Measurements from ENCODE around the gene OLFML2A.
A peak's percentile ranks its signal among the peaks of the same experiment; 100 is the strongest.

Gene OLFML2A

GRCh38 chr9:124814164-124814535 lies 37.2 kb downstream of the OLFML2A start:
- H3K4me1 ChIP-seq (ENCODE audit: low read length), result peaks cover 14% of the 10 kb centered on the region
- no peak for TF ChIP-seq EZH2phosphoT487 (IDR thresholded peaks at IDR 0.05; ENCODE audit: low read depth)
- TF ChIP-seq, protein P1, sequence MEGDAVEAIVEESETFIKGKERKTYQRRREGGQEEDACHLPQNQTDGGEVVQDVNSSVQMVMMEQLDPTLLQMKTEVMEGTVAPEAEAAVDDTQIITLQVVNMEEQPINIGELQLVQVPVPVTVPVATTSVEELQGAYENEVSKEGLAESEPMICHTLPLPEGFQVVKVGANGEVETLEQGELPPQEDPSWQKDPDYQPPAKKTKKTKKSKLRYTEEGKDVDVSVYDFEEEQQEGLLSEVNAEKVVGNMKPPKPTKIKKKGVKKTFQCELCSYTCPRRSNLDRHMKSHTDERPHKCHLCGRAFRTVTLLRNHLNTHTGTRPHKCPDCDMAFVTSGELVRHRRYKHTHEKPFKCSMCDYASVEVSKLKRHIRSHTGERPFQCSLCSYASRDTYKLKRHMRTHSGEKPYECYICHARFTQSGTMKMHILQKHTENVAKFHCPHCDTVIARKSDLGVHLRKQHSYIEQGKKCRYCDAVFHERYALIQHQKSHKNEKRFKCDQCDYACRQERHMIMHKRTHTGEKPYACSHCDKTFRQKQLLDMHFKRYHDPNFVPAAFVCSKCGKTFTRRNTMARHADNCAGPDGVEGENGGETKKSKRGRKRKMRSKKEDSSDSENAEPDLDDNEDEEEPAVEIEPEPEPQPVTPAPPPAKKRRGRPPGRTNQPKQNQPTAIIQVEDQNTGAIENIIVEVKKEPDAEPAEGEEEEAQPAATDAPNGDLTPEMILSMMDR (IDR thresholded peaks at IDR 0.05; ENCODE audit: low read depth, low read length), result no peak
- no peak overlapping the region for H3K4me3 ChIP-seq (ENCODE audit: low read length)
- no peaks in the 10 kb centered on the region for H4K20me1 ChIP-seq (ENCODE audit: insufficient read depth, low read length)
- no peaks in the 10 kb centered on the region for H3K79me2 ChIP-seq (ENCODE audit: low read length)
- H3K27ac ChIP-seq (ENCODE audit: low read length), result no peak overlapping the region
- no peaks in the 10 kb centered on the region for H3K36me3 ChIP-seq (replicated peaks; ENCODE audit: low read depth, low read length)
- H3K9ac ChIP-seq (ENCODE audit: low read length), result no peak overlapping the region
- no peak overlapping the region for H3K4me2 ChIP-seq (ENCODE audit: low read length)
- no peaks in the 10 kb centered on the region for H3K27me3 ChIP-seq (ENCODE audit: low read depth, low read length)
- no peaks in the 10 kb centered on the region for H3K9me3 ChIP-seq (ENCODE audit: insufficient read depth, low read length)
- no peak overlapping the region for H2AFZ ChIP-seq (ENCODE audit: low read depth, low read length)

- TF ChIP-seq, protein P1 (IDR thresholded peaks at IDR 0.05; ENCODE audit: low read depth, low read length), result no peak
- no peak for TF ChIP-seq EZH2phosphoT487 (IDR thresholded peaks at IDR 0.05; ENCODE audit: low read depth)
Measured at GRCh38 chr9:124815601-124816000, 38.7 kb downstream of the OLFML2A start.

DNA sequence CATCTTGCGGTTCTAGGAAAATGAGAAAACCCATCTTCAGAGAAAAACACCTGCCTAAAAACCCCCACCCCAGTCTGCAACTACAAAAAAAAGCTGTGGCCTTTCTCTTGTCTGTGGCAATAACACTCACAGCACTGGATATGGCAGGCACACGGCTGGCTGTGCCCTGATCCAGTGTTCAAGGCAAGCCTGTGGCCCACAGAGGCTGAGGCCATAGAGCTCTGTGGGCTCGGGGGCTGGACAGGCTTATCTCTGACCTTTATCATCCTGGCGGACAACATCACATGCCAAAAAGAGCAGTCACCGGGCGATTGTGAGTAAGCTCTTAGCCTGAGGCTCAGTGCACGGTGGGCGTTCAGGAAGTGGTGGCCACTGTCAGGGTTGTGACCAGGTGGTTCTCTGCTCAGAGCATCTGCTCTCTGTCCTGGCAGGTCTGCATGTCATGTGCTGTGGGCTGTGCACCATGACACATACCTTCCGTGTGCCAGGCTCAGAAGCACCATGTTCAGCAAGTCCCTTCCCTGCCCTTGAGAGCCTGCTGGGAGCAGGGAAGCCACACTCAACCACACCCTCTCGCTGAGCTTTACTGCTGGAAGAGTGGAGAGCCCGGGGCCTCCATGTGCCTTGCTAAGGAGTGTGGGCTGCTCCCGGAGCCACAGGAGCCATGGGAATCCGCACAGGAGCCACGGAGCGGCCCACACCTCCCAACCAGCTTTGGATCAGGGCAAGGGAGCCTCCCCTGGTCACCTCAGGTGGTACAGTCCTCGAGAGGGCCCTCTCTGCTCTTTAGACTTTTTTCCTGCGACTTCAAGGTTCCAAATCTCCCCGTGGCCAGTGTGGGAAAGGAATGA lies 41.7 kb downstream of the OLFML2A start:
- Histone ChIP-seq H3K4me3 (ENCODE audit: low read length) (peak overlapping the region; percentile 52), H3K27ac (ENCODE audit: low read length) (peak overlapping the region; percentile 56), H2AFZ (ENCODE audit: low read depth, low read length) (peak overlapping the region; percentile 91), H4K20me1 (ENCODE audit: insufficient read depth, low read length) (no peaks in the 10 kb centered on the region), H3K4me1 (ENCODE audit: low read length) (peaks cover 27% of the 10 kb centered on the region), H3K9me3 (ENCODE audit: insufficient read depth, low read length) (no peaks in the 10 kb centered on the region), H3K27me3 (ENCODE audit: low read depth, low read length) (no peaks in the 10 kb centered on the region), H3K79me2 (ENCODE audit: low read length) (no peaks in the 10 kb centered on the region), H3K4me2 (ENCODE audit: low read length) (peak overlapping the region; percentile 62), H3K36me3 (replicated peaks; ENCODE audit: low read depth, low read length) (no peaks in the 10 kb centered on the region), H3K9ac (ENCODE audit: low read length) (peak overlapping the region; percentile 50)
- TF ChIP-seq, protein P1 (IDR thresholded peaks at IDR 0.05; ENCODE audit: low read depth, low read length), result peak; percentile 9; the same call in 1 of the 2 replicates
- TF ChIP-seq EZH2phosphoT487 (IDR thresholded peaks at IDR 0.05; ENCODE audit: low read depth), result no peak

More at GRCh38 chr9:124815601-124816000, 38.7 kb downstream of the OLFML2A start:
- no peaks in the 10 kb centered on the region for H3K9me3 ChIP-seq (ENCODE audit: insufficient read depth, low read length)
- H3K36me3 ChIP-seq (replicated peaks; ENCODE audit: low read depth, low read length), result no peaks in the 10 kb centered on the region
- H3K9ac ChIP-seq (ENCODE audit: low read length), result no peak overlapping the region
- no peak overlapping the region for H3K4me2 ChIP-seq (ENCODE audit: low read length)
- H3K4me3 ChIP-seq (ENCODE audit: low read length), result no peak overlapping the region
- no peaks in the 10 kb centered on the region for H3K79me2 ChIP-seq (ENCODE audit: low read length)
- H2AFZ ChIP-seq (ENCODE audit: low read depth, low read length), result no peak overlapping the region
- no peak overlapping the region for H3K27ac ChIP-seq (ENCODE audit: low read length)
- peaks cover 18% of the 10 kb centered on the region for H3K4me1 ChIP-seq (ENCODE audit: low read length)
- H4K20me1 ChIP-seq (ENCODE audit: insufficient read depth, low read length), result no peaks in the 10 kb centered on the region
- no peaks in the 10 kb centered on the region for H3K27me3 ChIP-seq (ENCODE audit: low read depth, low read length)

DNA sequence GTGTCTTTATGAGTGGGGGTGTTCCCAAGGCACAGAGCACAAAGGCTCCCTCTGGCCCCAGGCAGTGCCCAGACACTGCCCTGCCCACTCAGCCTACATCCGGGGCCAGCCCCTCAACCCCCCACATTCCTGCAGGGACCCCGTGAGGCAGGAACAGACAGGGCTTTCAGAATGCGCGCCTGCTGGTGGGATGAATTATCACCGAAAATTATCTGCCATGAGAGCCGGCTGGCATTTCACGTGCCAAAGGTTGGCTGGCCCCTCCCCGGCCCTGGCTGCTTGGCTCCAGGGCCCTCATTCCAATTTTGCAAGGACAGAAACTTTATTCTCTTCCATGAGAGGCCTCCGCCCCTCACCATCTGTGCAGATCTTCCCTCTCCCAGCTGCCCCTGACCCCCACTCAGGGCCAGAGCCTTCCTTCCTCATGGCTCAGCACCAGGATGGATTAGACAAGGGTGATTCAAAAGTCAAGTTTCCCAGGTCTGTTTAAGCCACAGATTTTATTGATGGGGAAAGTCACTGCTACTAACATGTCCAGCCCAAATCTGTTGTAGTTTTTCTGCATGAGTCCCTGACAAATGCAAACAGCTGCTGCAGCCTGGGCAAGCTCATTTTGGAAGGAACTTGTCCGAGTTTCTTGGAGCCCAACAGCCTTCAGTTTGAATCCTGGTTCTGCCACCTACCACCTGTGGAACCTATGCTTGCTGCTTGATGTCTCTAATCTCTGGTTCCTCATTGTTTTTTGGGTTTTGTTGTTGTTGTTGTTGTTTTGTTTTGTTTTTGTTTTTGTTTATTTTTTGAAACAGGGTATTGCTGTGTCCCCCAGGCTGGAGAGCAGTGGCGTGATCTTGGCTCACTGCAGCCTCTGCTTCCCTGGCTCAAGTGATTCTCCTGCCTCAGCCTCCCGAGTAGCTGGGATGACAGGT lies 44.0 kb downstream of the OLFML2A start:
- Histone ChIP-seq H3K79me2 (ENCODE audit: low read length) (no peaks in the 10 kb centered on the region), H3K27ac (ENCODE audit: low read length) (no peak overlapping the region), H3K4me3 (ENCODE audit: low read length) (no peak overlapping the region), H3K4me2 (ENCODE audit: low read length) (no peak overlapping the region), H4K20me1 (ENCODE audit: insufficient read depth, low read length) (no peaks in the 10 kb centered on the region), H3K27me3 (ENCODE audit: low read depth, low read length) (no peaks in the 10 kb centered on the region), H3K9ac (ENCODE audit: low read length) (no peak overlapping the region), H3K36me3 (replicated peaks; ENCODE audit: low read depth, low read length) (no peaks in the 10 kb centered on the region), H3K9me3 (ENCODE audit: insufficient read depth, low read length) (no peaks in the 10 kb centered on the region), H2AFZ (ENCODE audit: low read depth, low read length) (no peak overlapping the region), H3K4me1 (ENCODE audit: low read length) (peaks cover 45% of the 10 kb centered on the region)
- TF ChIP-seq EZH2phosphoT487 (IDR thresholded peaks at IDR 0.05; ENCODE audit: low read depth), result no peak
- TF ChIP-seq, protein P1 (IDR thresholded peaks at IDR 0.05; ENCODE audit: low read depth, low read length), result no peak
